Measurements from ENCODE around the gene UNC119B. TPM values are rescaled to one million over a fixed set of nuclear protein-coding genes. Genes with fewer than 3 reads are reported as not detected.
A peak's percentile ranks its signal among the peaks of the same experiment; 100 is the strongest.

UNC119B gene
- total RNA-seq, 2 donors from 2014 or later = 52.8 to 60.7 TPM

DNA sequence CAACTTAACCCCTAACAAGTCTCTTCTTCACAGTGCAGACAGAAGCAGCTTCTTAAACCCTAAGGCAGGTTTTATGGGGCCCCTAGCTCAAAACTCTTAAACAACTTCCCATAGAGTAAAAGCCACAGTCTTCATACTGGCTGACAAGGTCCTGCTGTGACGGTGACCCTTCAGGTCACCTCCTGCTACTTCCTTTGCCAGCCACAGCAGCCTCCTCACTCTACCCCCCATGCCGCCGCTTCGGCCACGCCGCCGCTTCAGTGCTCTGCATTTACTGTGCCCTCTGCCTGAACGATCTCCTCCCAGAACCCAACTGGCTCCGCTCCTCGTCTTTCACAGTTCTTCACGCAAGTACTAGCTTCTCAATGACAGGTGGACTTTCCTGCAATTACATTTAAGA lies 60.8 kb downstream of the UNC119B start:
- no peaks in the 10 kb centered on the region for H3K4me1 ChIP-seq (ENCODE audit: control insufficient read depth, insufficient read depth, low read length)
- no peak overlapping the region for H3K9ac ChIP-seq (ENCODE audit: extremely low read depth, low read length, poor library complexity, severe bottlenecking)
- TF ChIP-seq, protein P1, sequence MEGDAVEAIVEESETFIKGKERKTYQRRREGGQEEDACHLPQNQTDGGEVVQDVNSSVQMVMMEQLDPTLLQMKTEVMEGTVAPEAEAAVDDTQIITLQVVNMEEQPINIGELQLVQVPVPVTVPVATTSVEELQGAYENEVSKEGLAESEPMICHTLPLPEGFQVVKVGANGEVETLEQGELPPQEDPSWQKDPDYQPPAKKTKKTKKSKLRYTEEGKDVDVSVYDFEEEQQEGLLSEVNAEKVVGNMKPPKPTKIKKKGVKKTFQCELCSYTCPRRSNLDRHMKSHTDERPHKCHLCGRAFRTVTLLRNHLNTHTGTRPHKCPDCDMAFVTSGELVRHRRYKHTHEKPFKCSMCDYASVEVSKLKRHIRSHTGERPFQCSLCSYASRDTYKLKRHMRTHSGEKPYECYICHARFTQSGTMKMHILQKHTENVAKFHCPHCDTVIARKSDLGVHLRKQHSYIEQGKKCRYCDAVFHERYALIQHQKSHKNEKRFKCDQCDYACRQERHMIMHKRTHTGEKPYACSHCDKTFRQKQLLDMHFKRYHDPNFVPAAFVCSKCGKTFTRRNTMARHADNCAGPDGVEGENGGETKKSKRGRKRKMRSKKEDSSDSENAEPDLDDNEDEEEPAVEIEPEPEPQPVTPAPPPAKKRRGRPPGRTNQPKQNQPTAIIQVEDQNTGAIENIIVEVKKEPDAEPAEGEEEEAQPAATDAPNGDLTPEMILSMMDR (conservative IDR thresholded peaks at IDR 0.05) = no peak
- no peaks in the 10 kb centered on the region for H3K27me3 Mint-ChIP-seq (ENCODE audit: insufficient read depth)
- no peaks in the 10 kb centered on the region for H3K27me3 ChIP-seq (ENCODE audit: control insufficient read depth, insufficient read depth, low read length, poor library complexity, severe bottlenecking)
- no peaks in the 10 kb centered on the region for H3K9me3 Mint-ChIP-seq
- peaks cover 43% of the 10 kb centered on the region for H3K36me3 ChIP-seq (ENCODE audit: control insufficient read depth, insufficient read depth, low read length)
- H3K27ac ChIP-seq (ENCODE audit: low read depth, low read length) = peak overlapping the region; percentile 77
- no peak overlapping the region for H3K4me3 Mint-ChIP-seq
- no peaks in the 10 kb centered on the region for H3K4me1 Mint-ChIP-seq
- 63 to 76% methylated on average over 8 to 11 of the region's 11 CpGs for WGBS, 2 experiments (ENCODE audit: insufficient coverage in 1 of 2, insufficient read length in 1 of 2)
- no peak overlapping the region for H3K4me3 ChIP-seq (ENCODE audit: low read length)
- DNase-seq = peak; percentile 26
- H3K36me3 Mint-ChIP-seq (ENCODE audit: low read depth) = peaks cover 49% of the 10 kb centered on the region
- H3K9me3 ChIP-seq (ENCODE audit: control insufficient read depth, low read length) = no peaks in the 10 kb centered on the region
- H3K27ac Mint-ChIP-seq = peak overlapping the region; percentile 3

Other genes starting within 250 kb of the UNC119B start
- gene SRSF9, start 240.7 kb upstream of the UNC119B start, total RNA-seq = 100 to 1,000 TPM; 291 to 324 TPM
- 100 to 1,000 TPM; 326 to 424 TPM for gene DYNLL1, start 214.3 kb upstream of the UNC119B start, total RNA-seq
- 10 to 100 TPM; 35.5 to 55.1 TPM for gene COQ5, start 181.3 kb upstream of the UNC119B start, total RNA-seq
- gene RNF10, start 176.1 kb upstream of the UNC119B start, total RNA-seq = 100 to 1,000 TPM; 167 to 182 TPM
- gene POP5, start 129.1 kb upstream of the UNC119B start, total RNA-seq = 10 to 100 TPM; 52.5 to 53.0 TPM
- gene CABP1, start 69.8 kb upstream of the UNC119B start, total RNA-seq = under 1 TPM; 0.29 to 0.86 TPM
- gene MLEC, start 23.3 kb upstream of the UNC119B start, total RNA-seq = 100 to 1,000 TPM; 188 to 195 TPM
- 1 to 10 TPM; 8.0 to 9.2 TPM for gene ACADS, start 15.4 kb downstream of the UNC119B start, total RNA-seq
- gene SPPL3, start 193.9 kb downstream of the UNC119B start, total RNA-seq = 10 to 100 TPM; 41.1 to 46.8 TPM

Measured in endodermal cell (in vitro differentiated cells).